SH-SY5Y (cell line): ENCODE data around the gene ITSN1.

Experiments
- GATA2 ChIP-seq: IDR thresholded peaks from 2 replicates; pipeline ENCODE4 v1.6.1; 2011; ENCODE audit warnings: mild to moderate bottlenecking, low read depth, low read length
- GATA3 ChIP-seq: IDR thresholded peaks from 2 replicates; pipeline ENCODE4 v1.6.1; 2011; ENCODE audit warnings: low read depth, mild to moderate bottlenecking, low read length, moderate library complexity

DNA sequence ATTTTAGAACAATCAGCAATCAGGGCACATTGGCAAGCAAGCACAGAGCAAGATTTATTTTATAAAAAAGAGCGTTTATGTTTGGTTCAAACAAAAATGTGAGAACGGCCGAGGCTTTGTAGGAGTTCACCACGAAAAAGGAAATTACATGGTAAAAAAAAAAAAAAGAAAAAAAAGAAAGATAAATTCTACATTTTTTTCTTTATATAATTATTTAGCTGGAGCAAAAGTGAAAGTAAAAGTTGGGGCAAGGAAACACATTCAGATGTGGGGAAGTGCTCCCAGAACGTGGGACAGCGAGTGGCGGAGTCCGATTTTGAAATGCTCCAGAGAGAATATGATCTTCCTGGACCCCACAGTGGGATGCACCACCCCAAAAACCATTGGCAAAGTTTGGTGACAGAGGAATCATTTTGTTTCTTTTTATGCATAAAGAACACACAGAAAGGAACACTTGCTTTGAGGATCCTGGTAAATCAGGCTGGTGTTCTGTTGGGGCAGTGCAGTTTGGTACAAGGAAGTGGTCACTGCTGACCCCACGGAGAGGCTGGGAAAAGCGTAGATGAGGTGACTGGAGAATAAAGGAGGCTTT lies 289.6 kb downstream of the ITSN1 start:
- TF ChIP-seq GATA3 (no peak), GATA2 (no peak)
